RWPE2 (cell line): ENCODE data around the gene ANKRD13C.

Source experiments
- ATAC-seq: fragments of 200-7000 bp; cut with Tn5 transposase; 3 replicates; pipeline ENCODE4 v1.9.1; 2021; ENCODE audit warnings: low read depth
- DNase-seq: peaks from one replicate; pipeline ENCODE4 v3.0.0-alpha.2; 2020; ENCODE audit warnings: low spot score
- H3K27ac ChIP-seq: fragments of 450-650 bp; 2 replicates; pipeline ENCODE4 v1.5.1; 2017; ENCODE audit warnings: mild to moderate bottlenecking; ENCODE audit not compliant: poor library complexity, severe bottlenecking
- H3K27me3 ChIP-seq: fragments of 250-450 bp; sonication (Bioruptor Pico); 2 replicates; pipeline ENCODE4 v1.5.1; 2021; ENCODE audit warnings: mild to moderate bottlenecking, moderate library complexity; ENCODE audit not compliant: insufficient read depth, poor library complexity, severe bottlenecking
- H3K36me3 ChIP-seq: fragments of 250-450 bp; sonication (Bioruptor Pico); 2 replicates; pipeline ENCODE4 v1.5.1; 2020; ENCODE audit warnings: low read depth, mild to moderate bottlenecking, moderate library complexity
- H3K4me1 ChIP-seq: fragments of 250-450 bp; sonication (Bioruptor Pico); 2 replicates; pipeline ENCODE4 v1.5.1; 2021; ENCODE audit warnings: mild to moderate bottlenecking, moderate library complexity; ENCODE audit not compliant: insufficient read depth, poor library complexity, severe bottlenecking
- H3K4me3 ChIP-seq: fragments of 250-450 bp; sonication (Bioruptor Pico); 2 replicates; pipeline ENCODE4 v1.5.1; 2021; ENCODE audit warnings: mild to moderate bottlenecking, moderate library complexity; ENCODE audit not compliant: severe bottlenecking
- H3K9me3 ChIP-seq: fragments of 250-450 bp; sonication (Bioruptor Pico); 2 replicates; pipeline ENCODE4 v1.5.1; 2021; ENCODE audit warnings: mild to moderate bottlenecking, moderate library complexity; ENCODE audit not compliant: severe bottlenecking
- TF ChIP-seq, protein P1 (sequence below): fragments of 450-650 bp; IDR thresholded peaks from one replicate; pipeline ENCODE4 v1.5.1; 2017; ENCODE audit warnings: mild to moderate bottlenecking, moderate library complexity; ENCODE audit not compliant: poor library complexity, severe bottlenecking

The ANKRD13C gene

DNA sequence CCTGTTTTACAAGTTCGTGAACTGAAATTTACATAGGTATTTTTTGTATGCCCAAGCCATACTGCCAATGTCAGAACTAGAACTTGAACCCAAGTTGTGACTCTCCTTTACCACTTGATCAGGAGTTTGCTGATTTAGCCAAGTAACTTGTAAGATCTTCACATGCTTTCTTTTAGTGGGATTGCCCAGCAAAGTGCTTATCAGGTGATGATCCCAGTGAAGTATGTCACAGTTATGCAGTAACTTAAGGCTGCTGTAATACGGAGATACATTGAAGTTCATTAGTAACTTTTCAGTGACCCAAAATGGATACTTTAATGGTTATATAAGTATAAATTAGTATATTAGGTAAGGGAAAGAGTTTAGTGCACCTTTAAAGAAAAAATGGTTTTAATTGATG lies 129.6 kb downstream of the ANKRD13C start:
- ATAC-seq (no peak), DNase-seq (no peak)
- Histone ChIP-seq H3K27me3 (no peaks in the 10 kb centered on the region), H3K4me1 (peaks cover 35% of the 10 kb centered on the region), H3K4me3 (no peak overlapping the region), H3K27ac (no peak overlapping the region), H3K36me3 (peaks cover 85% of the 10 kb centered on the region), H3K9me3 (peaks cover 2% of the 10 kb centered on the region)
- TF ChIP-seq, protein P1, sequence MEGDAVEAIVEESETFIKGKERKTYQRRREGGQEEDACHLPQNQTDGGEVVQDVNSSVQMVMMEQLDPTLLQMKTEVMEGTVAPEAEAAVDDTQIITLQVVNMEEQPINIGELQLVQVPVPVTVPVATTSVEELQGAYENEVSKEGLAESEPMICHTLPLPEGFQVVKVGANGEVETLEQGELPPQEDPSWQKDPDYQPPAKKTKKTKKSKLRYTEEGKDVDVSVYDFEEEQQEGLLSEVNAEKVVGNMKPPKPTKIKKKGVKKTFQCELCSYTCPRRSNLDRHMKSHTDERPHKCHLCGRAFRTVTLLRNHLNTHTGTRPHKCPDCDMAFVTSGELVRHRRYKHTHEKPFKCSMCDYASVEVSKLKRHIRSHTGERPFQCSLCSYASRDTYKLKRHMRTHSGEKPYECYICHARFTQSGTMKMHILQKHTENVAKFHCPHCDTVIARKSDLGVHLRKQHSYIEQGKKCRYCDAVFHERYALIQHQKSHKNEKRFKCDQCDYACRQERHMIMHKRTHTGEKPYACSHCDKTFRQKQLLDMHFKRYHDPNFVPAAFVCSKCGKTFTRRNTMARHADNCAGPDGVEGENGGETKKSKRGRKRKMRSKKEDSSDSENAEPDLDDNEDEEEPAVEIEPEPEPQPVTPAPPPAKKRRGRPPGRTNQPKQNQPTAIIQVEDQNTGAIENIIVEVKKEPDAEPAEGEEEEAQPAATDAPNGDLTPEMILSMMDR, result no peak

DNA sequence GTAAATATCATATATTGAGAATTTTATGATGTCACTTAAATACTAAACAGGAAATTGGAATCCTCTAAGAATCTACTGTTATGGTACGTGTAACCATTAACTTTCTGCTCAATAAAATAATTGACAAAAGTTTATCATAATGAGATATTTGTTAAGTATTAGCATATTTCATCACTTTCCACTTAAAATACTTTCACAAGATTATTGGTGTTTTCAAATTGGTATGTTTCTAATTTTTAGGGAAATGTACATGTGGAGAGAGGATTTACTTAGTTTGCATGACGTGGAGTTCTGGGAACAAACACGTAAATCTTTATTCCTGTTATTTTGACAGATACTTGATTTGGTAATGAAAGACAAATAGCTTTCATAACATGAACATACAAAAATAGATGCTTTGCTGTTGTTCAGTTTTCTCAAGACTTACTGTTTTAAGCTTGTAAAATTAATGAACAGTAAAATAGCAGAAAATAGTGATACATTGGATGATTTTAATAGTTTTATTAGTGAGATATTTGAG lies 131.7 kb downstream of the ANKRD13C start:
- peak overlapping the region; percentile 88 for H3K27ac ChIP-seq
- DNase-seq, result no peak
- no peaks in the 10 kb centered on the region for H3K9me3 ChIP-seq
- H3K27me3 ChIP-seq, result no peaks in the 10 kb centered on the region
- TF ChIP-seq, protein P1, result no peak
- peaks cover 76% of the 10 kb centered on the region for H3K36me3 ChIP-seq
- ATAC-seq, result no peak
- peak overlapping the region; percentile 72 for H3K4me3 ChIP-seq
- H3K4me1 ChIP-seq, result peaks cover 35% of the 10 kb centered on the region

DNA sequence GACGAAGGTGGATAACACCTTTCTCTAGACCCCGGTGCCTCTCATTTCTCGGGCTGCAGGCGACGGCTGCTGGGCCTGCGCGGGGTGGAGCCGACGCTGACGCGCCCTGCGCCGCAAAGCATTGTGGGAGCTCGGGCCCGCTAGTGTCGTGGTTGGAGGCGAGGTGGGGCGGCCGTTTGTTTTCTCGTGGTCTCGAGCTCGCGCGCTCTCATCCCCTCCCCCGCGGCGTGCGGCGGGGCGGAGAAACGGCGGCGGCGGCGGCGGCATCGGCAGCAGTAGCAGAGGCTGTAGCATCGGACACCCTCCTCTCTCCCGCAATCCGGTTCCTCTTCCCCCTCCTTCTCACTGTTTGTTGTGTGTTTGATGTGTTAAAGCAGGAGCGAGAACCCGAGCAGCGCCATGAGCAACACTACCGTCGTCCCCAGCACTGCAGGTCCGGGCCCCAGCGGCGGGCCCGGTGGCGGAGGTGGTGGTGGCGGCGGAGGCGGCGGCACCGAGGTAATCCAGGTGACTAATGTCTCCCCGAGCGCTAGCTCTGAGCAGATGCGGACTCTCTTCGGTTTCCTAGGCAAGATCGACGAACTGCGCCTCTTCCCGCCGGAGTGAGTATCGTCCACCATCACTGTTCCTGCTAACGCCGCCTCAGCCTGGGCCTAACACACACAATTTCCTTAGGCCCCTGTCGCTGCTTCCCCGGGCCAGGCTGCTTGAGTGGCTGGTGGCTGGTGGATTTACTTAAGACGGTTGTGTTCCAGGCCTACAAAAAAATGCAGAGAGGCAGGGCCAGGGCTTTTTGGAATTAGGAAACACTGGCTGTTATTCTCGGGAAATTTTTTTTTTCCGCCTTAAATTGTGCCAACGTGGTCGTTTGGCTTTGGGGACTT lies 133.0 kb downstream of the ANKRD13C start, which contains the start of gene SRSF11:
Gene SRSF11, plus strand, starts transcription at position 143 of the 884 bp plus-strand sequence. Its CDS starts 257 bp downstream, at position 400.
- Histone ChIP-seq H3K27ac (peak within 1 kb of the TSS; percentile 88), H3K27me3 (no peaks in the 10 kb centered on the region), H3K4me3 (peak within 1 kb of the TSS; percentile 72), H3K4me1 (peaks cover 27% of the 10 kb centered on the region), H3K9me3 (no peaks in the 10 kb centered on the region), H3K36me3 (peaks cover 73% of the 10 kb centered on the region)
- TF ChIP-seq, protein P1, result peak; percentile 8
- DNase-seq (peak; percentile 96), ATAC-seq (peak; percentile 95)

DNA sequence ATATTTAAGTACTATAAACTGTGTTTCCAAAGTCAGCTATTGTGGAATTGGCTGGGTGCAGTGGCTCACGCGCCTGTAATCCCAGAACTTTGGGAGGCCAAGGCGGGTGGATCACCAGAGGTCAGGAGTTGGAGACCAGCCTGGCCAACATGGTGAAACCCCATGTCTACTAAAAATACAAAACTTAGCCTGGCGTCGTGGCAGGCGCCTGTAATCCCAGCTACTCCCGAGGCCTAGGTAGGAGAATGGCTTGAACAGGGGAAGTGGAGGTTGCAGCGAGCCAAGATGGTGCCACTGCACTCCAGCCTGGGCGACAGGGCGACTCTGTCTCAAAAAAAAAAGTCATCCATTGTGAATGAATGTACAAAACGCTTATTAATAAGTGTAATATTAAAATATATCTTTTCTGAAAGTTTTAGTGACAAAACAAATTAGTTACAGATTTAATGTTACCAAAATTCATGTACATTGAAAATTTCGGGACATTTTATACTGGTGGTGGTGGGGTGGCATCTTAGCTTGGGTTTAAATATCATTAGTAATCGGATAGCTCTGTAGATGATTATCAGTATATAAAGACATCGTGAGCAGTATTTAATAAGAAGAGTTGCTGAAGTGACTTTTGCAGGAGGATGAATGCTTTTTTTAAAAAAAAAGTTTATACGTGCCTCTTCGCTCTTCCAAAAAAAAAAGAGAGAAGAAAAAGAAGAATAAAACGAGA lies 133.8 kb downstream of the ANKRD13C start:
- TF ChIP-seq, protein P1, result no peak
- Histone ChIP-seq H3K27me3 (no peaks in the 10 kb centered on the region), H3K27ac (peak overlapping the region; percentile 88), H3K4me1 (peaks cover 22% of the 10 kb centered on the region), H3K4me3 (peak overlapping the region; percentile 72), H3K9me3 (no peaks in the 10 kb centered on the region), H3K36me3 (peaks cover 73% of the 10 kb centered on the region)
- DNase-seq (no peak), ATAC-seq (peak; percentile 2; the same call in 1 of the 3 replicates)
